ENCODE data around the gene GRIP1.

The GRIP1 gene

GRCh38 chr12:66627988-66628317 is 50.9 kb downstream of the GRIP1 start:
- no peak overlapping the region for H3K4me3 ChIP-seq (ENCODE audit: low read depth, low read length)
- in situ Hi-C loops (cut with HindIII; ENCODE audit: low sequenced_read_pairs): no loop called here
- TF ChIP-seq CTCF (IDR thresholded peaks at IDR 0.05; ENCODE audit: low read depth, low read length): no peak
- DNase-seq (ENCODE audit: low read depth, low spot score): no peak

GRCh38 chr12:66627270-66627987 is 51.4 kb downstream of the GRIP1 start:
- no peak for DNase-seq (ENCODE audit: low read depth, low spot score)
- in situ Hi-C loops (cut with HindIII; ENCODE audit: low sequenced_read_pairs): no loop called here
- no peak overlapping the region for H3K4me3 ChIP-seq (ENCODE audit: low read depth, low read length)
- TF ChIP-seq CTCF (IDR thresholded peaks at IDR 0.05; ENCODE audit: low read depth, low read length): no peak

- no peak overlapping the region for H3K4me3 ChIP-seq (ENCODE audit: low read depth, low read length)
- TF ChIP-seq CTCF (IDR thresholded peaks at IDR 0.05; ENCODE audit: low read depth, low read length): no peak
- DNase-seq (ENCODE audit: low read depth, low spot score): no peak
- in situ Hi-C loops (cut with HindIII; ENCODE audit: low sequenced_read_pairs): no loop called here
Measured at GRCh38 chr12:66624806-66625205, 54.1 kb downstream of the GRIP1 start.

- no peak overlapping the region for H3K4me3 ChIP-seq (ENCODE audit: low read depth, low read length)
- TF ChIP-seq CTCF (IDR thresholded peaks at IDR 0.05; ENCODE audit: low read depth, low read length): no peak
- DNase-seq (ENCODE audit: low read depth, low spot score): no peak
- in situ Hi-C loops (cut with HindIII; ENCODE audit: low sequenced_read_pairs): no loop called here
Measured at GRCh38 chr12:66623455-66623854, 55.4 kb downstream of the GRIP1 start.

GRCh38 chr12:66620688-66621087 is 58.2 kb downstream of the GRIP1 start:
- no peak for DNase-seq (ENCODE audit: low read depth, low spot score)
- in situ Hi-C loops (cut with HindIII; ENCODE audit: low sequenced_read_pairs): no loop called here
- H3K4me3 ChIP-seq (ENCODE audit: low read depth, low read length): no peak overlapping the region
- no peak for TF ChIP-seq CTCF (IDR thresholded peaks at IDR 0.05; ENCODE audit: low read depth, low read length)

- no peak overlapping the region for H3K4me3 ChIP-seq (ENCODE audit: low read depth, low read length)
- TF ChIP-seq CTCF (IDR thresholded peaks at IDR 0.05; ENCODE audit: low read depth, low read length): no peak
- in situ Hi-C loops (cut with HindIII; ENCODE audit: low sequenced_read_pairs): no loop called here
- DNase-seq (ENCODE audit: low read depth, low spot score): no peak
Measured at GRCh38 chr12:66620026-66620425, 58.9 kb downstream of the GRIP1 start.
